Measurements from ENCODE around the gene UST. TPM values are rescaled to one million over a fixed set of nuclear protein-coding genes. Genes with fewer than 3 reads are reported as not detected.

UST gene
- total RNA-seq, 4 donors from 2014 or later = 9.6 to 34.6 (median 25.9) TPM

GRCh38 chr6:149028767-149029405, 282.1 kb downstream of the UST start:
- TF ChIP-seq CTCF (IDR thresholded peaks at IDR 0.05; ENCODE audit: low read depth) = no peak

DNA sequence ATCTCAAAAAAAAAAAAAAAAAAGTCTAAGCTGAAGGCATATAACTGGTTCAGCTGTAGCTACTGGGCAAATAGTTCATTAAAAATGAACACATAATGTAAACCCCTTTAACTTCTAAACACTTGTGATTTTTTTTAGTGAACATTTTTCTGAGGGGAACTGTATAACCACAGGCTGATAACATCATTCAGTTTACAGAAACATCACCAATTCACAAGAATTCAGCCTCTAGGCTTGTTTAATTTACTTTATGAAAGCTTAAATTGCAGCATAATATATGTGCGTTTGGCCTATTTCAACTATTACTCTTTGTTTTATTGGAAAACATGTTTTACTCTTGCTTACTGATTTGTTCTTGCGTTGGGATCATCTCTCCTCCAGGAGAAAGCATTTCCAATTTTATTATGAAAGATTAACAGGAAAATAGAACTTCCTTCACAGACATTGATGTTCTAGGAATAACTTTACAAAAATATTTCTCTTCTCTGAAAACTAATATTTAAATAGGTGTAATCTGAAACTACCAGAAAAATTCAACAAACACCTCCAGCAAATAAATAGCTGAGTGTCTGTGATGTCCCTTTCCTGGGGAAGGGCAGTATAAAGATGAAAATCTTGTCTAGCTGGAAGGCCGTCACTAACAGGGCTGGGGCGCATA, 284.5 kb downstream of the UST start:
- TF ChIP-seq CTCF (IDR thresholded peaks at IDR 0.05; ENCODE audit: low read depth) = no peak

DNA sequence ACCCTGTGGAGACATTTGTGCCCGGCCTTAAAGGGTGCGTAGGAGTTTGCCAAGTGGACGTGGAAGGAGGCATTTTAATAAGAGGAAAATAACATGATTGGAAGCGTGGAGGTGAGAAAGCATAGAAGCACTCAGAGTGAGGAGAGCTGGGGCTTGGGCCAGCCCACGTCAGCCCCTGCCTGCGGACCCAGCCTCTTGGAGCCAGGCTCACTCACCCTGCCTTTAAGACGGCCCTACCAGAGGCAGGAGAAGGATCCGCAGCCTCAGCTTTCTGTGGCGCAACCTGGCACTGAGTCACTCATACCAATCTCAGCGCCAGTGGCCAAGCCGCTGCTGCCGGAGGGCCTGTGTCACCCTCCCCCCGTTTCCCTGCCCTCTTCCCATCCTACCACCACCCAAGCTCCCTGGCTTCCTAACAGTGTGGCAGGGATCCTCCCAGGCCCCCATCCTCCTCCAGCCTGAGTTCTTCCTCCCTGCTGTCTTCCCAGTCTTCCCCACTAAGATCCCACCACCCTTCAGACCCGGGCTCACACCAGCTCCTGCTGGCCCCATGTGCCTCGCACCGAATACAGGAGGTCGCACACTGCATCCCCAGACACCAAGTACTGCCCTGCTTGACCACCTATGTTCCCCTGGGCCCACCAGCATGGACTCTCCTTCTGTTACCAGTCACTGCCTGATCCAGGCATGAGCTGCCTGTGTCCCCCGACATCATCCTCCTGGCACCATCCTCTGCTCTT, 285.2 kb downstream of the UST start:
- no peak for TF ChIP-seq CTCF (IDR thresholded peaks at IDR 0.05; ENCODE audit: low read depth)

- TF ChIP-seq CTCF (IDR thresholded peaks at IDR 0.05; ENCODE audit: low read depth) = no peak
These were observed 286.0 kb downstream of the UST start for GRCh38 chr6:149032599-149033405.

DNA sequence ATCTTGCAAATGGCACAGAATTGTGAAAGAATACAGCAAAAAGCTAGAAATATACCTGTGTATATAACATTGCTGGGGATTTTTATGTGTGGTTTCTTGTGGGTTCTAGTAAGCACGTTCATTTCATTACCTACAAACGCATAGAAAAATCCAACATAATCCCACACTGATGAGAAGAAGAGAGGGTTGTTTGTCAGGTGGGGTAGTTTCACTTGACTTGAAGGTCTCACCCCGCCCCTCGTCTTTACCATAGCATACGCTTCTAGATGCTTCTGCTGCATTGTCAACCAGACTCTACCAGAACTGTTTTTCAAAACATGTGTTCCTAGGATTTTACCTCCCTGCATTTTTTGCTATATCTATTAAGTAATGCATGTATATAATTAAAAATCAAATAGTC, 286.6 kb downstream of the UST start:
- no peak for TF ChIP-seq CTCF (IDR thresholded peaks at IDR 0.05; ENCODE audit: low read depth)

DNA sequence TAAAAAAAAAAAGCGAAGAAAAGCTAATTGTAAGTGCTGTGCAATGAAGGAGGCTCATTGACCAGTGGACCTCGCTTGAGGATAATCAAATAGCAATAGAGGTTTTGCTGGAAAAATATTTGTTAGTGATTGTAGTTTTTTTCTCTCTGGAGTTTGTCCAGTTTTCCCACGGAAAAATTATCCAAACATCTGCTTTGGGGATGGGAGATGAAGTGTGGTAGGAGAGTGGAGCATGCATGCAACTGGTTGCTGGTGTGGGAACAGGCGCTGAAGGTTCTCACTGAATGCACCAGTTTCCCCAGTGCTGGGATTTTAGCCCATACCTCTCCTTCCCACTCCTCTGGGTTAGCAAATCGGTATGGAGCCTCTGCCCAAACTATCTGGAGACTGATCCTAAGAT, 288.9 kb downstream of the UST start:
- no peak for TF ChIP-seq CTCF (IDR thresholded peaks at IDR 0.05; ENCODE audit: low read depth)

All from subcutaneous adipose tissue (tissue), 4 donors.